GM19099 (cell line): ENCODE measurements around the gene RREB1.

Experiments used
- POLR2A ChIP-seq: IDR thresholded peaks from 3 replicates; pipeline ENCODE4 v1.6.1; 2011; ENCODE audit warnings: low read depth; ENCODE audit not compliant: insufficient read length; ENCODE audit errors: extremely low read depth

Gene RREB1

GRCh38 chr6:7251646-7252260 lies 144.0 kb downstream of the RREB1 start:
- TF ChIP-seq POLR2A: no peak

DNA sequence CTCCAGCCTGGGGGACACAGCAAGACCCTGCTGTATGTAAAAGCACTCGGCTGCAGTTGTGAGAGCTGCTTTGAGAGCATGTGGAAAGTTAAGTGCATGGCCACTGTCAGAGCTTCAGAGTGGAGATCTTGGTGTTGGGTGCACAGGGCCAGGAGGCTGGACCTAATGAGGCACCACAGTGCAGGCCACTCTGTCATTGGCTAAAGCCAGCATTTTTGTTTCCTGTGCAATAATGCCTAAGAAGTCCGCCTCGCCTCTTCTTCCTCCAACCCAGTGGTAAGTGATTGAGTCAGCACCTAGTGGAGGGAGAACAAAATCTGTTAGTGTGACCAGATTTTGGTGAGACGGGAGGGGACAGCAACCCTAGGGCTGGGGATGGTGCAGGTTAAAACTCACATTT lies 144.6 kb downstream of the RREB1 start:
- TF ChIP-seq POLR2A: no peak

DNA sequence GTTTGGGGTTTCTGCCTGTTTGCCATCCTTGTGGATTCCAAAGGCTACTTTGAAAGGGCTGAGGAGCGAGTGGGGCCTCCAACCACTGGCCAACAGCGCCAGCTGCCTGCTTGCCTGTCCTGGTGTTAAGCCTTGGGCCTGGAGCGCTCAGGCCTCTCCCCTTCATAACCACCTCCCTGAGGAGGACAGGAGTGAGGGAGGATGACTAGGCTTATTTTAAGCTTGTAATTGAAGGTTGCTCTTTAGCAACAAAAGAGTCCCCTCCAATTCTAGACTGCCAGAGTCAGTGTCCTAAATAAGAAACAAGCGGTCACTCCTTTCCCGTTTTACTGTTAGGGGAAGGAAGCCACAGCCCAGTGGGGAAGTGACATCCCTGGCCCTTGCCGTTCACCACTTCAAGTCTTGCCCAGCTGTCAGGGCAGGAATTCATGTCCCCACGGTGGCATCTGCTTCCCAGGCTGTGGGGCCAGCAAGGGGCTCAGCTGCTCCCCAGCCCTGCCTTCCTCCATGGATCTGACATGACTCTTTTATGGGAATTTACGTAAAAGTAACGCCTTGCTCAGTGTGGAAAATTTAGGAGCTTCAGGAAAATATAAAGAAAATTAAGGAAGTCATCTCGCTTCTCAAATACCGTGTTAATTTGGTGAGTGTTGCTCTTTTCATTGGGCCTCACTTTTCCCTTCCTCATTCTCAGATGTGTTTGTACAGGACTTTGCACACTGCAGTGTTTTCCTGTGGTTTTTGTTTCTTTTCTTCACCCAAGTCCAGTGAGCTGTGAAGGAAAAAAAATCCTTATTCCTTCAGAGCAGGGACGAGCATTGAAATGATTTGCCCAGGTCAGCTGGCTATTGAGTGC lies 147.4 kb downstream of the RREB1 start:
- TF ChIP-seq POLR2A: no peak

DNA sequence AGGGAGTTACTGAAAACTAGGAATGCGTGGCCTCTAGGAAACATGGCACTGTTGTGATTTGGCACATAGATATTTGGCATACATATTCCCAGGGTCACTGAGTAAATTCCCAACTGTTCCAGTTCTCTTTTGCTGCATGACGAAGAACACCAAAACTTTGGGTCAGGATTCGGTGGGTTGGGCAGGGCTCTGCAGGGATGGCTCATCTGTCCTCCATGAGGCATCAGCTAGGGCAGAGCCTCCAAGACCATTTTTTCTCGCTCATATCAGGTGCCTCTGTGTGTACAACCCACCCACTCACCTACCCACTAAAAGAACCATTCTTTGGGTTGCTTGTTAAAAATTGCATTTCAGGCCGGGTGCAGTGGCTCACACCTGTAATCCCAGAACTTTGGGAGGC lies 148.2 kb downstream of the RREB1 start:
- TF ChIP-seq POLR2A: no peak

DNA sequence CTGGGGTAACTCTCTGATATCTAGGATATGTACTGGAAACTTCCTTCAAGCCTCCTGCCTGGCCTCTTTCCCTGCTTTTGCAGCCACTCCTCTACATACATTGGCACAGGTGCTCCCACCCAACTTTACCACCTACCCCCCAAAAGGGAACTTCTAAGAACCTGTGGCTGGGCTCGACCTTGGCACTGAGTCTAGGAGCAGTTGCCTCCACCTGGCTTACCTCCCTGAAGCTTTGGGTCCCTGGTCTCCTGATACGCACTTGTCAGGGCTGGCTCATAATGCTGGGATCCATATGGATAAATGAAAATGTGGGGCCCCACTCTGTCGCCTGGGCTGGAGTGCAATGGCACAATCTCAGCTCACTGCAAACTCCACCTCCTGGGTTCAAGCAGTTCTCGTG lies 149.0 kb downstream of the RREB1 start:
- TF ChIP-seq POLR2A: no peak

- no peak for TF ChIP-seq POLR2A
These were observed 149.9 kb downstream of the RREB1 start for GRCh38 chr6:7257521-7258230.

DNA sequence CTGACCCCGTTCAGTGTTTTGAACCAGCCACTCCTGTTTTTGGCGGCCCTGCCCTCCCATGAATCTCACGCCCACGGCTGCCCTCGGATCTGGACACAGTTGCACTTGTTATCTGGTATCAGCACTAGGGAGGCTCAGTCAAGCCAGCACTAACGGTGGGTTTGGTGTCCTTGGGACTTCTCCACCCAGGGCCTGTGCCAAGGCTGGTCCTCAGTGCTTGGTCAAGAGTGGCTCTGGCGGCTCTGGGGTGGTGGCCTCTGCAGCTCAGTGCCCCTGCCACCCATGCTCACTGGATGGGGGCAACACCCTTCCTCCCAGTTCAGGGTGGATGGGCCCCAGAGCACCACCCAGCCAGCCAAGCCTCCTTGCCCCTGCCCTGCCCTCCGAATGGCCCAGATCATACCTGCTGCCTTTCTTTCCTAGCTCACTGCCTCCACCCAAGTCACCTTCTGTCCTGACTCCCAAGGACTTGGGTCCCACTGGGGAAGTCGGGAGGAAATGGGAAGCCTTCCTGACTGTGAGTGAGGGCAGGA lies 150.5 kb downstream of the RREB1 start:
- no peak for TF ChIP-seq POLR2A

- TF ChIP-seq POLR2A: no peak
These were observed 152.7 kb downstream of the RREB1 start for GRCh38 chr6:7260291-7261031.

GRCh38 chr6:7261032-7261841 lies 153.5 kb downstream of the RREB1 start:
- no peak for TF ChIP-seq POLR2A

DNA sequence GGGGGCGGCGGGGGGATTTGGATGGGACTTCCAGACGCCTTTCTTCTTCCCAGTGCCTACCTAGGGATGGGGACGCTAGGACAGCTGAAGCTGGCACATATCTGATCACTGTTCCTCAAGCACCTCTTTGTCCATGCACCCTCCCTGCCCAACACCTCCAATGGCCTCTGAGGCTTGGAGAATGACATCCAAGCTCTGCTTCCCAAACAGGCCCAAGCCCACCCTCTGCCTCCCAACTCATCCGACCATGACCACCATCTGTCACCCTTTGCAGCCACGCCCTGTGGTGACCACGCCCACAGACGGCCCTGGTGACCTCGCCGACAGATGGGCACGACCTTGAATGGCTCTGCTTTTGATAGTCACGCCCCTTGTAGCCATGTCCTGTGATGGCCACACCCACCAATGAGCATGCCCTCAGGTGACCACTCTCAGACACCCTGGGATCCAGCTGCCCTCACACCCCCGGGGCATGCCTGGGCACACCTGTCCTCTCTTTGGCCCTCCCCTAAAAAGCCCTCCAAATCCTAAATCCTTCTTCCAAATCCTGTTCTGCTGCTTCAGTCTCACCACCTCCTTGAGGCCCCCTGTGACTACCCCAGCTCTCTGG lies 154.2 kb downstream of the RREB1 start:
- no peak for TF ChIP-seq POLR2A

- TF ChIP-seq POLR2A: no peak
These were observed 155.2 kb downstream of the RREB1 start for GRCh38 chr6:7262746-7263518.

DNA sequence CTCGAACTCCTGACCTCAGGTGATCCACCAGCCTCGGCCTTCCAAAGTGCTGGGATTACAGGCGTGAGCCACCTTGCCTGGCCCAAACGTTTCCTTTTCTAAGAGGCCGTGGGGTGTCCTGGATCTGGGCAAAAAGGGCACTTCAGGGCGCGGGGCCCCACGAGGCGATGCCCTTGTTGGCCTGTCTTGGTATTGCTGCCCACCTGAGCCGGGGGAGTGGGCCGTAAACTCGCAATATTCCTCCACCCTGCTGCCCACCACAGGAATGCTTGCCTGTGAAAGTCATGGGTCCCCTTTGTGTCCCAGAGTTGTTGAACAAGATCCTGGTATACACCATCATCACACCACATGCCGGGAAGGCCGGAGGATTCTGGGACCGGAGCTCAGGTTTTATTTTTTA lies 156.3 kb downstream of the RREB1 start:
- no peak for TF ChIP-seq POLR2A
